A549 (cell line): Measurements from ENCODE around the gene ANKDD1A. TPM values are rescaled to one million over a fixed set of nuclear protein-coding genes. Genes with fewer than 3 reads are reported as not detected.

ENCODE experiments used
- ATAC-seq, 2 experiments: fragments of 200-7000 bp in 1 of 2; fragments of >200 bp in 1 of 2; cut with Nextera tagmentation in 1 of 2; cut with Tn5 transposase in 1 of 2; 3 replicates each; pipeline versions ENCODE4 v1.8.0 to v1.9.1; 2018 to 2020; ENCODE audit warnings: mild to moderate bottlenecking in 1 of 2, moderate library complexity in 1 of 2
- CTCF ChIA-PET: fragments of 300-600 bp; sonication (Branson Sonifier 250); formaldehyde crosslinking; extraction: SDS; loops from one replicate; lab custom pipeline; 2021; ENCODE audit warnings: antibody characterized with exemption, inconsistent platforms; lab: Yijun Ruan, JAX
- POLR2A ChIA-PET: fragments of 350-600 bp; formaldehyde crosslinking; extraction: SDS; loops from one replicate; lab custom pipeline; 2021; ENCODE audit warnings: antibody characterized with exemption, inconsistent platforms; lab: Yijun Ruan, JAX
- DNase-seq, 2 experiments: peaks; one replicate each; pipeline versions ENCODE4 v3.0.0 to v3.0.0-alpha.2; 2011 to 2016; ENCODE audit warnings: low read depth in 1 of 2, low spot score in 1 of 2
- FAIRE-seq: peaks from 2 replicates; lab custom pipeline; 2011; peaks lifted over from hg19 to GRCh38; lab: Jason Lieb, UNC
- H3K27ac ChIP-seq, 2 experiments: fragments of >200 bp; sonication (Bioruptor Twin); formaldehyde crosslinking; 3 replicates each; pipeline ENCODE4 v1.5.1; 2016 to 2017
- H3K4me1 ChIP-seq: fragments of >200 bp; sonication (Bioruptor Twin); formaldehyde crosslinking; 3 replicates; pipeline ENCODE4 v1.6.1; 2016
- H3K4me2 ChIP-seq: fragments of >200 bp; sonication (Bioruptor Twin); formaldehyde crosslinking; 3 replicates; pipeline ENCODE4 v1.6.1; 2016
- H3K4me3 ChIP-seq: fragments of >200 bp; sonication (Bioruptor Twin); formaldehyde crosslinking; 3 replicates; pipeline ENCODE4 v1.5.1; 2016
- H3K9me3 ChIP-seq: fragments of >200 bp; sonication (Bioruptor Twin); formaldehyde crosslinking; 3 replicates; pipeline ENCODE4 v1.6.1; 2016
- ESRRA ChIP-seq: fragments of 150-350 bp; IDR thresholded peaks from 2 replicates; pipeline ENCODE4 v1.6.1; 2014; ENCODE audit warnings: mild to moderate bottlenecking, low read length, borderline replicate concordance
- HDAC2 ChIP-seq: fragments of 200-600 bp; sonication (generic); IDR thresholded peaks from 2 replicates; pipeline ENCODE4 v1.6.1; 2016
- HOXA7 ChIP-seq: fragments of 250-450 bp; sonication (Bioruptor Pico); IDR thresholded peaks from 2 replicates; pipeline ENCODE4 v1.5.0; 2020; ENCODE audit warnings: mild to moderate bottlenecking, moderate library complexity
- HOXB13 ChIP-seq: fragments of 250-450 bp; sonication (Bioruptor Pico); IDR thresholded peaks from 2 replicates; pipeline ENCODE4 v1.5.0; 2020; ENCODE audit warnings: low read depth, mild to moderate bottlenecking, moderate library complexity
- HOXB5 ChIP-seq: fragments of 250-450 bp; sonication (Bioruptor Pico); IDR thresholded peaks from 2 replicates; pipeline ENCODE4 v1.5.0; 2020; ENCODE audit warnings: mild to moderate bottlenecking, moderate library complexity
- KDM1A ChIP-seq: fragments of 200-600 bp; sonication (generic); IDR thresholded peaks from 2 replicates; pipeline ENCODE4 v1.6.1; 2016; ENCODE audit warnings: low read depth, mild to moderate bottlenecking
- MAFK ChIP-seq: fragments of 450-650 bp; IDR thresholded peaks from 2 replicates; pipeline ENCODE4 v1.6.1; 2014; ENCODE audit not compliant: partially characterized antibody
- MAZ ChIP-seq: fragments of 150-350 bp; IDR thresholded peaks from 2 replicates; pipeline ENCODE4 v1.6.1; 2014; ENCODE audit warnings: antibody characterized with exemption, low read depth, low read length, borderline replicate concordance
- MYC ChIP-seq: IDR thresholded peaks from 2 replicates; pipeline ENCODE4 v1.6.1; 2012; ENCODE audit warnings: mild to moderate bottlenecking, inconsistent platforms, low read length, improper control_type of control experiment, borderline replicate concordance
- PHF8 ChIP-seq: fragments of 200-600 bp; sonication (generic); IDR thresholded peaks from 2 replicates; pipeline ENCODE4 v1.6.1; 2016; ENCODE audit warnings: low read depth, mild to moderate bottlenecking, antibody characterized with exemption, moderate library complexity, borderline replicate concordance
- POLR2AphosphoS2 ChIP-seq: conservative IDR thresholded peaks from 2 replicates; pipeline ENCODE4 v1.6.1; 2012; ENCODE audit warnings: low read length, improper control_type of control experiment, inconsistent platforms
- RAD21 ChIP-seq, 2 experiments: fragments of >200 bp in 1 of 2; sonication (Bioruptor Twin) in 1 of 2; formaldehyde crosslinking in 1 of 2; IDR thresholded peaks in 1 of 2; conservative IDR thresholded peaks in 1 of 2; 2 replicates in 1 of 2; 3 replicates in 1 of 2; pipeline ENCODE4 v1.6.1; 2012 to 2018; ENCODE audit warnings: inconsistent platforms in 1 of 2
- RCOR1 ChIP-seq: fragments of 150-350 bp; IDR thresholded peaks from 2 replicates; pipeline ENCODE4 v1.6.1; 2014; ENCODE audit warnings: antibody characterized with exemption, low read length, low read depth
- RNF2 ChIP-seq: fragments of 200-600 bp; sonication (generic); IDR thresholded peaks from 2 replicates; pipeline ENCODE4 v1.6.1; 2016; ENCODE audit warnings: low read depth, mild to moderate bottlenecking, antibody characterized with exemption, moderate library complexity, borderline replicate concordance
- ZNF302 ChIP-seq: fragments of 250-450 bp; sonication (Bioruptor Pico); IDR thresholded peaks from 2 replicates; pipeline ENCODE4 v1.9.0; 2021; ENCODE audit warnings: inconsistent platforms, mild to moderate bottlenecking, moderate library complexity
- WGBS: methylation state at CpG from one replicate; pipeline ENCODE4 v1.1.6; 2017; ENCODE audit errors: missing lambda C conversion rate; 5-methylcytosine and 5-hydroxymethylcytosine counted together
- polyA plus RNA-seq, 4 experiments: library from polyadenylated mRNA; depleted of rRNA in 3 of 4; stranded (reverse); fragments of >200 nt; fragmentation: RNase III in 1 of 4; extraction: RNeasy Plus Mini Kit Qiagen cat#74134 plus additional on column Dnase treatment in 1 of 4; gene quantifications; 2 replicates in 3 of 4; 3 replicates in 1 of 4; pipeline ENCODE4 v1.2.3, GENCODE V29; 2011 to 2017
- TF ChIP-seq, protein P1 (sequence below): fragments of 150-350 bp; IDR thresholded peaks from 2 replicates; pipeline ENCODE4 v1.6.1; 2014; ENCODE audit warnings: low read depth, mild to moderate bottlenecking, low read length
- TF ChIP-seq, protein P2 (sequence below): IDR thresholded peaks from 2 replicates; pipeline ENCODE4 v1.6.1; 2012
- TF ChIP-seq, protein P3 (sequence below): fragments of 200-600 bp; sonication (generic); IDR thresholded peaks from 2 replicates; pipeline ENCODE4 v1.6.1; 2016; ENCODE audit warnings: antibody characterized with exemption, mild to moderate bottlenecking, moderate library complexity

Gene ANKDD1A
- polyA plus RNA-seq, 2 of the 4 experiments (the other 2 are of a cell fraction) = 2.7 to 2.8 TPM

- TF ChIP-seq ZNF302 (no peak), RNF2 (no peak), RCOR1 (no peak)
Observed at GRCh38 chr15:64865126-64865997, 46.3 kb upstream of the ANKDD1A start (continued).

- FAIRE-seq (no peak), ATAC-seq (peak; percentile 27 to 39; a peak in 3 of 6 replicates), DNase-seq (no peak)
- WGBS = 61% methylated on average over 6 of the region's 6 CpGs
- Histone ChIP-seq H3K4me3 (no peak overlapping the region), H3K9me3 (no peaks in the 10 kb centered on the region), H3K27ac (peak overlapping the region in 1 of 2 experiments; percentile 18; a peak in 1 of 6 replicates), H3K4me1 (peaks cover 12% of the 10 kb centered on the region; the same call in 2 of the 3 replicates), H3K4me2 (no peak overlapping the region)
- CTCF ChIA-PET = interaction anchor here (0.6 to 1.3 kb wide), 4 partner anchors 9 to 135 kb away, joined by 3 to 4 read pairs (median 3); no protein-coding TSS in a partner anchor
- TF ChIP-seq MYC = no peak
- TF ChIP-seq PHF8 = no peak
- no peak for TF ChIP-seq RNF2
- no peak for TF ChIP-seq MAFK
- no peak for TF ChIP-seq HOXB5 (CRISPR knock-in tag)
- TF ChIP-seq HOXB13 (CRISPR knock-in tag) = no peak
- TF ChIP-seq ESRRA = no peak
- no peak for TF ChIP-seq KDM1A
- no peak for TF ChIP-seq RAD21 (conservative IDR thresholded peaks at IDR 0.05 in 1 of 2, IDR thresholded peaks at IDR 0.05 in 1 of 2)
- TF ChIP-seq, protein P1, sequence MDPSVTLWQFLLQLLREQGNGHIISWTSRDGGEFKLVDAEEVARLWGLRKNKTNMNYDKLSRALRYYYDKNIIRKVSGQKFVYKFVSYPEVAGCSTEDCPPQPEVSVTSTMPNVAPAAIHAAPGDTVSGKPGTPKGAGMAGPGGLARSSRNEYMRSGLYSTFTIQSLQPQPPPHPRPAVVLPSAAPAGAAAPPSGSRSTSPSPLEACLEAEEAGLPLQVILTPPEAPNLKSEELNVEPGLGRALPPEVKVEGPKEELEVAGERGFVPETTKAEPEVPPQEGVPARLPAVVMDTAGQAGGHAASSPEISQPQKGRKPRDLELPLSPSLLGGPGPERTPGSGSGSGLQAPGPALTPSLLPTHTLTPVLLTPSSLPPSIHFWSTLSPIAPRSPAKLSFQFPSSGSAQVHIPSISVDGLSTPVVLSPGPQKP = no peak
- TF ChIP-seq, protein P2, sequence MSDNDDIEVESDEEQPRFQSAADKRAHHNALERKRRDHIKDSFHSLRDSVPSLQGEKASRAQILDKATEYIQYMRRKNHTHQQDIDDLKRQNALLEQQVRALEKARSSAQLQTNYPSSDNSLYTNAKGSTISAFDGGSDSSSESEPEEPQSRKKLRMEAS = no peak
- no peak for TF ChIP-seq MAZ
- TF ChIP-seq, protein P3, sequence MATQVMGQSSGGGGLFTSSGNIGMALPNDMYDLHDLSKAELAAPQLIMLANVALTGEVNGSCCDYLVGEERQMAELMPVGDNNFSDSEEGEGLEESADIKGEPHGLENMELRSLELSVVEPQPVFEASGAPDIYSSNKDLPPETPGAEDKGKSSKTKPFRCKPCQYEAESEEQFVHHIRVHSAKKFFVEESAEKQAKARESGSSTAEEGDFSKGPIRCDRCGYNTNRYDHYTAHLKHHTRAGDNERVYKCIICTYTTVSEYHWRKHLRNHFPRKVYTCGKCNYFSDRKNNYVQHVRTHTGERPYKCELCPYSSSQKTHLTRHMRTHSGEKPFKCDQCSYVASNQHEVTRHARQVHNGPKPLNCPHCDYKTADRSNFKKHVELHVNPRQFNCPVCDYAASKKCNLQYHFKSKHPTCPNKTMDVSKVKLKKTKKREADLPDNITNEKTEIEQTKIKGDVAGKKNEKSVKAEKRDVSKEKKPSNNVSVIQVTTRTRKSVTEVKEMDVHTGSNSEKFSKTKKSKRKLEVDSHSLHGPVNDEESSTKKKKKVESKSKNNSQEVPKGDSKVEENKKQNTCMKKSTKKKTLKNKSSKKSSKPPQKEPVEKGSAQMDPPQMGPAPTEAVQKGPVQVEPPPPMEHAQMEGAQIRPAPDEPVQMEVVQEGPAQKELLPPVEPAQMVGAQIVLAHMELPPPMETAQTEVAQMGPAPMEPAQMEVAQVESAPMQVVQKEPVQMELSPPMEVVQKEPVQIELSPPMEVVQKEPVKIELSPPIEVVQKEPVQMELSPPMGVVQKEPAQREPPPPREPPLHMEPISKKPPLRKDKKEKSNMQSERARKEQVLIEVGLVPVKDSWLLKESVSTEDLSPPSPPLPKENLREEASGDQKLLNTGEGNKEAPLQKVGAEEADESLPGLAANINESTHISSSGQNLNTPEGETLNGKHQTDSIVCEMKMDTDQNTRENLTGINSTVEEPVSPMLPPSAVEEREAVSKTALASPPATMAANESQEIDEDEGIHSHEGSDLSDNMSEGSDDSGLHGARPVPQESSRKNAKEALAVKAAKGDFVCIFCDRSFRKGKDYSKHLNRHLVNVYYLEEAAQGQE = no peak
- TF ChIP-seq HOXA7 (CRISPR knock-in tag) = no peak
- TF ChIP-seq POLR2AphosphoS2 = no peak
- TF ChIP-seq ZNF302 = no peak
- TF ChIP-seq HDAC2 = no peak
- TF ChIP-seq, all 56 proteins: peak for 0
- POLR2A ChIA-PET = no interaction called here
Observed at GRCh38 chr15:64865998-64866520, 45.6 kb upstream of the ANKDD1A start.
